GM23248 (cell line): ENCODE measurements around the gene ARMC3.

Source experiments
- EZH2 ChIP-seq: fragments of 200-600 bp; sonication (generic); IDR thresholded peaks from 2 replicates; pipeline ENCODE4 v1.6.1; 2018; ENCODE audit warnings: antibody characterized with exemption, mild to moderate bottlenecking; ENCODE audit not compliant: insufficient read depth, poor library complexity, severe bottlenecking
- EZH2phosphoT487 ChIP-seq: fragments of 200-600 bp; sonication (generic); IDR thresholded peaks from 2 replicates; pipeline ENCODE4 v1.6.1; 2018; ENCODE audit warnings: antibody characterized with exemption, moderate library complexity, mild to moderate bottlenecking, low read depth; ENCODE audit not compliant: insufficient read depth

- TF ChIP-seq EZH2phosphoT487 (no peak), EZH2 (no peak)
These were observed 50.4 kb downstream of the ARMC3 start for GRCh38 chr10:22978287-22978686.
